ENCODE data around the gene BDKRB2. TPM values are rescaled to one million over a fixed set of nuclear protein-coding genes. Genes with fewer than 3 reads are reported as not detected.
"Not testable (repeated sequence)": the region's sequence is repeated elsewhere in the genome, so short reads cannot be mapped to it uniquely, and the experiment has no call there.

BDKRB2 gene
- total RNA-seq, 1 donor from 2014 or later, result 3.8 TPM

GRCh38 chr14:96243785-96244184, 39.1 kb downstream of the BDKRB2 start:
- H3K4me1 Mint-ChIP-seq (ENCODE audit: low read depth, unreplicated experiment), result no peaks in the 10 kb centered on the region
- peaks cover 5% of the 10 kb centered on the region for H3K36me3 Mint-ChIP-seq (ENCODE audit: unreplicated experiment)
- peaks cover 8% of the 10 kb centered on the region for H3K27me3 Mint-ChIP-seq (ENCODE audit: unreplicated experiment)
- TF ChIP-seq CTCF (IDR thresholded peaks at IDR 0.05; ENCODE audit: partially characterized antibody, unreplicated experiment), result no peak
- no peak for DNase-seq
- no peak overlapping the region for H3K27ac Mint-ChIP-seq (ENCODE audit: unreplicated experiment)
- H3K4me3 Mint-ChIP-seq (ENCODE audit: unreplicated experiment), result no peak overlapping the region
- H3K9me3 Mint-ChIP-seq (ENCODE audit: unreplicated experiment), result peaks cover 6% of the 10 kb centered on the region

- not testable (repeated sequence) for H3K36me3 Mint-ChIP-seq (ENCODE audit: unreplicated experiment); H3K27me3 Mint-ChIP-seq (ENCODE audit: unreplicated experiment); DNase-seq; H3K4me1 Mint-ChIP-seq (ENCODE audit: low read depth, unreplicated experiment); H3K27ac Mint-ChIP-seq (ENCODE audit: unreplicated experiment); H3K9me3 Mint-ChIP-seq (ENCODE audit: unreplicated experiment); H3K4me3 Mint-ChIP-seq (ENCODE audit: unreplicated experiment)
Measured at GRCh38 chr14:96245074-96245473, 40.4 kb downstream of the BDKRB2 start.

GRCh38 chr14:96245710-96246538, 41.3 kb downstream of the BDKRB2 start:
- no peak for TF ChIP-seq CTCF (IDR thresholded peaks at IDR 0.05; ENCODE audit: partially characterized antibody, unreplicated experiment)
- Mint-ChIP-seq H3K4me1 (ENCODE audit: low read depth, unreplicated experiment) (no peaks in the 10 kb centered on the region), H3K27ac (ENCODE audit: unreplicated experiment) (no peak overlapping the region), H3K4me3 (ENCODE audit: unreplicated experiment) (no peak overlapping the region), H3K9me3 (ENCODE audit: unreplicated experiment) (peaks cover 4% of the 10 kb centered on the region), H3K27me3 (ENCODE audit: unreplicated experiment) (peaks cover 4% of the 10 kb centered on the region), H3K36me3 (ENCODE audit: unreplicated experiment) (peaks cover 5% of the 10 kb centered on the region)
- no peak for DNase-seq

- H3K4me1 Mint-ChIP-seq (ENCODE audit: low read depth, unreplicated experiment), result peaks cover 2% of the 10 kb centered on the region
- DNase-seq, result no peak
- H3K4me3 Mint-ChIP-seq (ENCODE audit: unreplicated experiment), result no peak overlapping the region
- H3K27ac Mint-ChIP-seq (ENCODE audit: unreplicated experiment), result no peak overlapping the region
- peaks cover 5% of the 10 kb centered on the region for H3K36me3 Mint-ChIP-seq (ENCODE audit: unreplicated experiment)
- no peak for TF ChIP-seq CTCF (IDR thresholded peaks at IDR 0.05; ENCODE audit: partially characterized antibody, unreplicated experiment)
- H3K9me3 Mint-ChIP-seq (ENCODE audit: unreplicated experiment), result peaks cover 4% of the 10 kb centered on the region
- peaks cover 4% of the 10 kb centered on the region for H3K27me3 Mint-ChIP-seq (ENCODE audit: unreplicated experiment)
Measured at GRCh38 chr14:96246539-96246847, 41.9 kb downstream of the BDKRB2 start.

- H3K4me3 Mint-ChIP-seq (ENCODE audit: unreplicated experiment), result no peak overlapping the region
- H3K27ac Mint-ChIP-seq (ENCODE audit: unreplicated experiment), result no peak overlapping the region
- peaks cover 5% of the 10 kb centered on the region for H3K4me1 Mint-ChIP-seq (ENCODE audit: low read depth, unreplicated experiment)
- DNase-seq, result no peak
- TF ChIP-seq CTCF (IDR thresholded peaks at IDR 0.05; ENCODE audit: partially characterized antibody, unreplicated experiment), result no peak
- peaks cover 6% of the 10 kb centered on the region for H3K36me3 Mint-ChIP-seq (ENCODE audit: unreplicated experiment)
- H3K9me3 Mint-ChIP-seq (ENCODE audit: unreplicated experiment), result peaks cover 6% of the 10 kb centered on the region
- peaks cover 6% of the 10 kb centered on the region for H3K27me3 Mint-ChIP-seq (ENCODE audit: unreplicated experiment)
Measured at GRCh38 chr14:96247031-96247430, 42.4 kb downstream of the BDKRB2 start.
